MM.1S (cell line): ENCODE results near the gene ORAI2.
"Not testable (repeated sequence)": the region's sequence is repeated elsewhere in the genome, so short reads cannot be mapped to it uniquely, and the experiment has no call there.

Source experiments
- DNase-seq: peaks from one replicate; pipeline ENCODE4 v3.0.0-alpha.2; 2015
- H2AFZ ChIP-seq: fragments of 300-600 bp; sonication (generic); 2 replicates; pipeline ENCODE4 v1.6.0; 2016; ENCODE audit warnings: antibody characterized with exemption, low read length
- H3F3A ChIP-seq: fragments of 300-600 bp; sonication (generic); 2 replicates; pipeline ENCODE4 v1.6.1; 2016; ENCODE audit warnings: mild to moderate bottlenecking, antibody characterized with exemption, low read length, moderate library complexity, mixed read lengths; ENCODE audit not compliant: insufficient read depth
- H3K27ac ChIP-seq: fragments of 300-600 bp; sonication (generic); 2 replicates; pipeline ENCODE4 v1.5.1; 2016; ENCODE audit warnings: mild to moderate bottlenecking, low read length
- H3K27me3 ChIP-seq: fragments of 300-600 bp; sonication (generic); replicated peaks from 2 replicates; pipeline ENCODE4 v1.6.0; 2016; ENCODE audit warnings: low read length; ENCODE audit not compliant: insufficient read depth
- H3K36me3 ChIP-seq: fragments of 300-600 bp; sonication (generic); replicated peaks from 2 replicates; pipeline ENCODE4 v1.6.1; 2016; ENCODE audit warnings: mild to moderate bottlenecking, low read length, mixed read lengths; ENCODE audit not compliant: insufficient read depth
- H3K4me1 ChIP-seq: fragments of 300-600 bp; sonication (generic); 2 replicates; pipeline ENCODE4 v1.6.1; 2016; ENCODE audit warnings: low read length, mixed read lengths
- H3K4me2 ChIP-seq: fragments of 300-600 bp; sonication (generic); 2 replicates; pipeline ENCODE4 v1.6.0; 2016; ENCODE audit warnings: low read depth, low read length
- H3K4me3 ChIP-seq: fragments of 300-600 bp; sonication (generic); 2 replicates; pipeline ENCODE4 v1.5.1; 2016; ENCODE audit warnings: low read length, mixed read lengths
- H3K79me2 ChIP-seq: fragments of 300-600 bp; sonication (generic); 2 replicates; pipeline ENCODE4 v1.6.1; 2016; ENCODE audit warnings: mixed run types, low read length, mixed read lengths
- H3K9ac ChIP-seq: fragments of 300-600 bp; sonication (generic); 2 replicates; pipeline ENCODE4 v1.6.1; 2016; ENCODE audit warnings: low read length, mixed read lengths
- H3K9me2 ChIP-seq: fragments of 300-600 bp; sonication (generic); replicated peaks from 2 replicates; pipeline ENCODE4 v1.6.1; 2016; ENCODE audit warnings: mild to moderate bottlenecking, low read length, mixed read lengths; ENCODE audit not compliant: insufficient read depth
- H3K9me3 ChIP-seq: fragments of 300-600 bp; sonication (generic); replicated peaks from 2 replicates; pipeline ENCODE4 v1.6.1; 2016; ENCODE audit warnings: mild to moderate bottlenecking, low read length, mixed read lengths; ENCODE audit not compliant: insufficient read depth
- H4K20me1 ChIP-seq: fragments of 300-600 bp; sonication (generic); 2 replicates; pipeline ENCODE4 v1.6.1; 2016; ENCODE audit warnings: mild to moderate bottlenecking, low read length, moderate library complexity, mixed read lengths; ENCODE audit not compliant: insufficient read depth

The ORAI2 gene

DNA sequence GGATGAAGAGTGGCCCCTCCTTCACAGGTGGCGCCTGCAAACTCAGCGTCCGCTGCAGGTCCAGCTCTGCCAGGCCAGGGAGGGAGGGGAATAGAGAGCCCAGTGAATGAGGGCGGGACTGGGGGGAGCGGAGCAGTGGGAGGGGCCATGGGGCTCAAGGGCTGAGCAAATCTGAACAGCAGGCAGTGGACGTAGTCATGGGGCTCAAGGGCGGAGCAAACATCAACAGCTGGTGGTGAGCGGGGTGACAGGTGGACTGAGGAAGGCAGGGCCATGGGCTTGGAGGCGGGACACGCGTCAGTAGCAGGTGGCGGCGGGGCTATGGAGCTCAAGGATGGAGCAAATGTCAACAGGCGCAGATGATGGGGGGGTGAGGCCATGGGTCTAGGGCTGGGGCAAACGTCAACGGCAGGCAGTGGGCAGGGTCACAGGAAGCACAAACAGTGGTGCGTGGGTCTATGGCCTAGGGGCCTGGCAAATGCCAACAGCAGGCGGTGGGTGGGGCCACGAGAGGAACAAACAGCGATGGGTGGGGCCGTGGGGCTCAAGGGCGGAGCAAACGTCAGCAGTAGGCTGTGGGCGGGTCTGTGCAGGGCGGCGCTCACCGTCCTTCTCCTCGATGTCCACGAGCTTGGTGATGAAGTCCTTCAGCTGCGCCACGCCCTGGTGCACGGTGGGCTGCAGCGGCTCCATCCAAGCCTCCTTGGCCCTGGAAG lies 60.0 kb downstream of the ORAI2 start:
- H3K36me3 ChIP-seq, H3K27ac ChIP-seq, H3K4me3 ChIP-seq, H3K27me3 ChIP-seq, H3K79me2 ChIP-seq, H3K9me2 ChIP-seq, H3F3A ChIP-seq, DNase-seq, H3K4me2 ChIP-seq, H2AFZ ChIP-seq, H4K20me1 ChIP-seq, H3K9ac ChIP-seq, H3K9me3 ChIP-seq, H3K4me1 ChIP-seq: not testable (repeated sequence)

DNA sequence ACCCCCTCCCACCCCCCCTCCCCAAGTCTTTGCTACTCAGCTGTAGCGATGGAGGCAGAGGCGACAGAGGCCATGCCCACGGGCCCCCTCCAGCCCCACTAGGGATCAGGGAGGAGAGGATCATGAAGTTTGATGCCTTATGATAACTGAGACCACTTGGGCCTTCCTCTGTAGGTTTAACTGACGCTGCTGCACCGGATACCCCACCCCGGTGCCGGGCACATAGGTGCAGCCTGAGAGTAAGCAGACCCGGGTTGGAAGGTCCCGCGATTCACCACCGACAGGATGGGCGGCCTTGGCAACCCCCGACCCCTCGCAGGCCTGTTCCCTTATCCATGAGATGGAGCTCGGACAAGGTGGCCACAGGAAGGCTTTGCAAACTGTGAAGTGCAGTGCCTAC lies 60.7 kb downstream of the ORAI2 start:
- H3K4me3 ChIP-seq, H3F3A ChIP-seq, H3K9me2 ChIP-seq, H3K4me2 ChIP-seq, H3K27ac ChIP-seq, H3K36me3 ChIP-seq, H3K9ac ChIP-seq, DNase-seq, H3K79me2 ChIP-seq, H2AFZ ChIP-seq, H4K20me1 ChIP-seq, H3K9me3 ChIP-seq, H3K4me1 ChIP-seq, H3K27me3 ChIP-seq: not testable (repeated sequence)

DNA sequence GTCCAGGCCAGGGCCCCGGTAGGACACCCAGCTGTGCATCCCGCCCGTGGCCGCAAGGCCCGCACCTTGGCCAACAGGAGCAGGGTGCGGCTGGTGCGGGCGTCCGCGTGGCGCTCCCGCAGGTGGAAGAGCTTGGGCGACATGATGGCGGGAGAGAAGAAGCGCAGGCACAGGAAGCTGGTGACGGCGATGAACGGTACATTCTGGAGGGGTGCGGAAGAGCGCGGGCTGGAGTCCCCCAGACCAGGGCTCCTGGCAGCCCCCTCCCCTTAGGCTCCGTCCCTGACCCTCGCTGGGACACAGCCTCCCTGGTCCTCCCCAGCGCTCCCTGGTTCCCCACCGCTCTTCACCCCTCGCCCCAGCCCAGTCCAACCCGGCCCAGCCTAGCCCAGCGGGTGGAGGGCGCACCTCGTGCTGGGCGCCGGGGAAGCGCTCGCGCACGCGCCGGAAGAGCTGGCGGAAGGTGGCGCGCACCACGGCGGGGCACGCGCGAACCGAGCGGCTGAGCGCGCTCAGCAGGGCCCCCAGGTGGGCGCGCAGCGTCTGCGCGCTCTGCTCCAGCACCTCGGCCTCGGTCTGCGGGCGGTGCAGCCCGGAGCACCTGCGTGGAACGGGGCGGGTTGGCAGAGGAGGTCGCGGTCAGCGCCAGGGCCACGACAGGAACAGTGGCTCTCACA lies 61.2 kb downstream of the ORAI2 start:
- not testable (repeated sequence) for H4K20me1 ChIP-seq, H3K9me3 ChIP-seq, H3K27me3 ChIP-seq, H3K79me2 ChIP-seq, H3F3A ChIP-seq, H3K9ac ChIP-seq, H3K4me2 ChIP-seq, DNase-seq, H2AFZ ChIP-seq, H3K9me2 ChIP-seq, H3K27ac ChIP-seq, H3K4me3 ChIP-seq, H3K4me1 ChIP-seq, H3K36me3 ChIP-seq

DNA sequence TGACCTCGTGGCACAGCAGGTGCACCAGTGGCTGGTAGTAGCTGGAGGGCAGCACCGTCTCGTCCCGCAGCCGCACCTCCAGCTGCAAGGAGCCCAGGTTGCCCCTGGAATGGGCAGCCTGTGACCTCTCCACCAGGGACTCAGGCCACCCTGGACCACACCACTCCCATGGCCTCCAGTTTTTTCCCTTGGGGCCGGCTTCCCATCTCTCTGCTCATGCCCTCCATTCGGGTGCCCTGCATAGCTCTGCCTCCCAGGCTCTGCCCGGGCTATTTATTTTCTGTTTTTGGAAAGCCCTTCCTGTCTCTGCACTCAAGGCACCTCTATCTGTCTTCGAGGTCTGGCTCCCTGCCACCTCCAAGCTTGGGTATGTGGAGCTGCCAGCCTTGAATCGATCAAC lies 63.5 kb downstream of the ORAI2 start:
- H3K4me1 ChIP-seq, H3K9me3 ChIP-seq, H3K9ac ChIP-seq, H3K27ac ChIP-seq, H3K27me3 ChIP-seq, H3K9me2 ChIP-seq, H3K36me3 ChIP-seq, H3K4me3 ChIP-seq, H3K79me2 ChIP-seq, H3K4me2 ChIP-seq, DNase-seq, H3F3A ChIP-seq, H4K20me1 ChIP-seq, H2AFZ ChIP-seq: not testable (repeated sequence)

DNA sequence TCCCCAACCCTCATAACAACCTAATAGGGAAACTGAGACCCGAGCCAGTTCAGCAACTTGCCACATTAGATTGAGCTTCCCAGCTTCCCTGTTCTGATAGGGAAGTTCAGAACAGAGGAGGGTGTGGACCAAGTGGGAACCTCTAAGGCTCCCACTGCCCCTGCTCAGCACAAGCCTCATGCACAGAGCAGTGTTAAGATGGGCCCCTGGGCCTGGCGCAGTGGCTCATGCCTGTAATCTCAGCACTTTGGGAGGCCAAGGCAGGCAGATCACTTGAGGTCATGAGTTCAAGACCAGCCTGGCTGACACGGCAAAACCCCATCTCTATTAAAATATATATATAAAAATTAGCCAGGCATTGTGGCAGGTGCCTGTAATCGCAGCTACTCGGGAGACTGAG lies 63.9 kb downstream of the ORAI2 start:
- H3F3A ChIP-seq, H3K4me3 ChIP-seq, H3K27me3 ChIP-seq, H3K9ac ChIP-seq, H3K9me2 ChIP-seq, H3K4me2 ChIP-seq, H3K79me2 ChIP-seq, H3K4me1 ChIP-seq, H4K20me1 ChIP-seq, H3K27ac ChIP-seq, H3K36me3 ChIP-seq, DNase-seq, H2AFZ ChIP-seq, H3K9me3 ChIP-seq: not testable (repeated sequence)

DNA sequence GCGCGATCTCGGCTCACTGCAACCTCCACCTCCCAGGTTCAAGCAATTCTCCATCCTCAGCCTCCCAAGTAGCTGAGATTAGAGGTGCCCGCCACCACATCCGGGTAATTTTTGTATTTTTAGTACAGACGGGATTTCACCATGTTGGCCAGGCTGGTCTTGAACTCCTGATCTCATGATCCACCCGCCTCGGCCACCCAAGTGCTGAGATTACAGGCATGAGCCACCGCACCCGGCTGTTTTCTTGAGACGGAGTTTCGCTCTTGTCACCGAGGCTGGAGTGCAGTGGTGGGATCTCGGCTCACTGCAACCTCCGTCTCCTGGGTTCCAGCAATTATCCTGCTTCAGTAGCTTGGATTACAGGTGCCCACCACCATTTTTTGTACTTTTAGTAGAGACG lies 64.9 kb downstream of the ORAI2 start:
- H3K9me3 ChIP-seq, H3K4me2 ChIP-seq, H3K36me3 ChIP-seq, H3K4me1 ChIP-seq, H2AFZ ChIP-seq, H4K20me1 ChIP-seq, H3F3A ChIP-seq, H3K79me2 ChIP-seq, H3K4me3 ChIP-seq, H3K9me2 ChIP-seq, H3K27ac ChIP-seq, H3K9ac ChIP-seq, DNase-seq, H3K27me3 ChIP-seq: not testable (repeated sequence)

DNA sequence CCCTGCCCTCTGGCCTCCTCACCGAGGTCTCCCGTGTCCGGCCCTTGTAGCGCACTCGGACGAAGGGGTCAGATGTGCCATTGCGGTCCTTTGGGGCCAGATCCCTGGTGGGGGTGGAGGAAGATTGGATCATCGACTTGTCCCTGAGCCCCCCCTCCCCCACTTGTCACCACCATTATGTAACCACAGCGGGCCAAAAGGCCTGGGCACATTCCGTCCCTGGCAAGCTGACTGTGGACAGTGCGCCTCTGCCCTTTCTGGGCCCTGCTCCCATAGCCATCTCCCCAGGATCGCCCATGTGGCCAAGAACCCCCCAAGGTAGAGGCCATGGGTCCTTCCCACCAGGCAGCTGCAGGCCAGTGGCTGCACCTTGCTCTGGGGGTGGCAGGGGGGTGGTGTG lies 69.8 kb downstream of the ORAI2 start:
- H3K27me3 ChIP-seq, H3K79me2 ChIP-seq, H3K4me1 ChIP-seq, H3K4me3 ChIP-seq, H3K9me3 ChIP-seq, H3K27ac ChIP-seq, H3K4me2 ChIP-seq, H3K9me2 ChIP-seq, H3K9ac ChIP-seq, DNase-seq, H2AFZ ChIP-seq, H4K20me1 ChIP-seq, H3F3A ChIP-seq, H3K36me3 ChIP-seq: not testable (repeated sequence)
